GM18499 (cell line): Measurements from ENCODE around the gene PPA1.
"Not testable (repeated sequence)": the region's sequence is repeated elsewhere in the genome, so short reads cannot be mapped to it uniquely, and the experiment has no call there.

Source experiments
- ATAC-seq: cut with Tn5 transposase; IDR thresholded peaks from one replicate; pipeline ENCODE4 v1.9.1; 2021; ENCODE audit warnings: moderate number of reproducible peaks; ENCODE audit not compliant: insufficient read depth, unreplicated experiment

PPA1 gene

DNA sequence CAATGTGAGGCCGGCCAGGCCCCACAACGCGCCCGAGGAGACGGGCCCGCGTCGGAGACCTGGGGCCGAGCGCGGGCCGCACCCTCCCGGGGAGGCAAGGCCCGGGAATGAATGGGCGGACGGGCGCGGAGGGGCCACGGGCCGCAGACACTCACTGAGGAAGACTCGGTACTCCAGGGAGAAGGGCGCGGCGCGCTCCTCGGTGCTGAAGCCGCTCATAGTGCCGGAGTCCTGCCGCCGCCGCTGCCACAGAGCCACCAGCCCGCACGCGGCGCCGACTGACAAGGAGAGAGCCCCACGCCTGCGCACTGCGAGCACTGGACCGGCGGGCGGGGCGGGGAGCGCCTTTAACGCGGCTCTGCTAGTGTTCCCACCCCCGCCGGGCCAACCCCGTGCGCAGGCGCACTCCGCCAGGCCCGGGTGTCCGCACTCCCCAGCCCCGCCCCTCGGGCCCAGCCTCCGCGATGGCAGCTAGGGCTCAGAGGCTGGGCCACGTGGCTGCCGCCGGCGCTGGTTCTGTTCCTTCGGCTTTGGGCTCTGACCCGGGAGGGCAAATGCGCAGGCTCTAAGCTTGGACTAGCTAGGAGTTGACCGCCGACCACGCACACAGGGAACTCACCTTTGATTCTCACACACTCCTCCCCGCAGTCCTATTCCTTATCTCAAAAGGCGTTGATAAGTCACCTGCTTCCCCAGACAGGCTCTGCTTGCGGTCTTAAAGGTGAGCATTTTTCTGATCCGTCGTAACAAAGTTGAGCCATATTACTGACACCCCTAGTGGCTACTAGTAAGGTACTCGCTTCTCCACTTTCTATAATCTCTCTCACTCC, at the start of gene PPA1:
PPA1 (minus strand) TSS at position 321 of the 830 bp plus-strand sequence; CDS start at position 219, 102 bp downstream.
- ATAC-seq = peak; percentile 53

DNA sequence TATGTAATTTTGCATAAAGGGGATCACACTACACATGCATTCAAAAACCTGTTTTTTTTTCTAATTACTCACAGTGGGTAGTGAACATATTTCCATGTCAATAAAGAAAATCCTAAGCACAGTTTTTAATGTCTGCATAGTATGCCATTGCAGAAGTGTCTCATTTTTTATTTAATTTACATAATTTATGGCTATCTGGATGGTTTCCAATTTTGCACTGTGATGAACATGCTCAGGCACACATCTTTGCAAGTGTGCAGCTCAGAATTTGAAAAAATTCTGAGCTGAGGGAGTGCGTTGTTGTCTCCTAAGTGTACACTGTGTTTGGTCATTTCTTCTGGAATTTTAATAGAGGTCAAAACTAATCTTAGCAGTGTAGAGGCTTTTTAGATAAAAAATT, 48.4 kb upstream of the PPA1 start:
- ATAC-seq = no peak

DNA sequence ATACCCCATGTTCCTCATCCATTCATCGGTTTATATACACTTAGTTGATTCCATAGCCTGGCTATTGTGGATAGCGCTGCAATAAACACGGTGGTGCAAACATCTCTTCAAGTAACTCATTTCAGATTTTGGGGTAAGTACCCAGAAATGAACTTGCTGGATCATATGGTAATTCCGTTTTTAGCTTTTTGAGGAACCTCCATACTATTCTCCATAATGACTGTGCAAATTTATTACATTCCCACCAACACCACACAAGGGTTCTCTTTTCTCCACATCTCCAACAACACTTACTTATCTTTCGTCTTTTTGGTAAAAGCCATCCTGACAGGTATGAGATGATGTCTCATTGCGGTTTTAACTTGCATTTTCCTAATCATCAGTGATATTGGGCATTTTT, 46.9 kb upstream of the PPA1 start:
- no peak for ATAC-seq

DNA sequence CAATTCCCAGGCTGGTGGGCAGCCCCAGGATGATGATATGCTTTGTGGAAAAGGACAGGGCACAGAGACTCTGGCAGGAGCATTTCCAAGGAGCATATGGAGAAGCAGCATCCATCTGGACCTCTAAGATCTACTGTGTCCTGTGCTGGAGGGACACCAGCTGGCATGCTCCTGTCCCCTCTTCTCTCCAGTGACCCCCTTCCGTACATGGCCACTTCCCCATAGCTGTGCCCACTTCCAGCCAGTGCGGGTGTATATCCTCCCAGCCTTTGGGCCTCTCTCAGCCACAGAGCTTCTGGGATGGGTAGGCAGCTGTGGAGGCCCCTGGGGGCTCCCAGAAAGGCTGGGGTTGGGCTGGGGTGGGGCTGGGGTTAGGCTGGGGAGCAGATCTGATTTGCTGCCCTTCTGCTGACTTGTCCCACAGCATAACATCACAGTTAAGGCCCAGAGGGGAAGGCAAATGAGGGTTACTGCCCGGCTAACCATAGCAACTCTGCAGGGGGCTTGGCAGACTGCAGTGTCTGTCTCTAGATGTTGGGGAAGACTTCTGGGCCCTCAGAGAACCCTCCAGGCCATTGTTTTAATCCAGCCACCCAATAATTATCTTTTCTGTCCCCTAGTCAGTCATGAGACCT, 44.3 kb upstream of the PPA1 start:
- ATAC-seq = no peak

DNA sequence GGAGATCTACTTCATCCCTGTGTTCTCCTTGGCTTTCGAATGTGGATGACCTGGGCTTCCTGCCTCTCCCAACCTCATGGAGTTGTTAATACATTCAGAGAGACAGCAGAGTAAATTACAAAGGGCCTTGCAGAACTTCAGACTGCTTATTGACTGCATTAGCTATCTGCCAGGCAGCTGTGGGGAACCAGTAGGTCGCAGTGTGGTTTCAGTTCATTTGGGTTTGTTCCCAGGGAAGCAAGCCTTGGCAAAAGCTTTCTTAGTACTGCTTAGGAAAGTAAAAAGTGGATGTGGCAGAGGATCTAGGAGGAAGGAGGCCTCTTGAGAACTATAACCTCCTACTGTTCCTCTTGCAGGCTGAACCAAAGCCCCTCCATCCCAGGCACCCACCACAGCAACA, 41.4 kb upstream of the PPA1 start:
- no peak for ATAC-seq

DNA sequence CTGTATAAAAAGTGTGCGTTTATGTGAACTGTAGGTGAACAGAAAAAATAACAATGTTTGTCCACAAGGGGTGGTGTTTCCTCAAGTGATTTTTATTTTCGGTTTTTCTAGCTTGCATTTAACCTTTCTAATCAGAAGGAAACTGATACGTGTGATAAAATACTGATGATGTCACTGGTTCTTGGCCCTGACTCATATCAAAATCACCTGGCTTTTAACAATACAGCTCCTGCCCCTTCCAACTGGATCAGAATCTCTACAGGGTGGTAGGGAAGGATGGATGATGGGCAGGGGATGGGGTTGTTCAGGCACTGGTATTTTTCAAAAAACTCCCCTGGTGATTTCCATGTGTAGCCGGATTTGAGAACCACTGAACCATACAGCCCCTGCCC, 39.7 kb upstream of the PPA1 start:
- no peak for ATAC-seq

DNA sequence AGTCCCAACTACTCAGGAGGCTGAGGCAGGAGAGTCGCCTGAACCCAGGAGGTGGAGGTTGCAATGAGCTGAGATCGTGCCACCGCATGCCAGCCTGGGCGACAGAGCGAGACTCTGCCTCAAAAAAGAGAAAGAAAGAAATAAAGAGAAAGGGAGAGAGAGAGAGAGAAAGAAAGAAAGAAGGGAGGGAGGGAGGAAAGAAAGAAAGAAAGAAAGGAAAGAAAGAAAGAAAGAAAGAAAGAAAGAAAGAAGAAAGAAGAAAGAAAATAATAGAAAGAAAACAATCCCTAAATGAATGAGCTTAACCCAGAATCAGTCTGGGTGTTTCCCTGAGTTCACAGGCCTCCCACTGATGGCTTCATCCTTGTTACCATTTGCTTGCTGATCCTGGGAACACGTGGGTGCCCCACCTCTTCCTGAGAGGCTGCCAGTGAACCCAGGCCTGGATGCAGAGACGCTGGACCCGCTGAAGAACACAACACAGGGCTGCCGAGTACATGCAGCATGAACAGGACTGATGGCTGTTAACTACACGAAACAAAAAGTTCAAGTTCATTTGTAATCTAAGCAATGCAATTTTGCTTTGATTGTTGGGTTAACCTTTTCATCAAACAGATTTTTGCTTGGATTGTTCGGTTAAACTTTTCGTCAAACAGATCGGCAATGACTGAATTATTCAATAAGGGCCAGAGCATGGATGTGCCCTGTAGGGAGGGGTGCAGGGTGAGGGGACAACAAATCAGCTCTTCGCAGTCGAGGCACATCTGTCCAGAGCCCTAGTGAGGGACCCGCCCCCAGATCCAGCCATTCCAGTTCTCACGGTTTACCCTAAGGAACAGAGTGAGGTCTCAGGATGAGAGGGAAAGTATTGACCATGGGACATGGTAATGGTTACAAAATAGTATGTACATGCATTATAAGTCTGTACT, 39.0 kb upstream of the PPA1 start:
- no peak for ATAC-seq

DNA sequence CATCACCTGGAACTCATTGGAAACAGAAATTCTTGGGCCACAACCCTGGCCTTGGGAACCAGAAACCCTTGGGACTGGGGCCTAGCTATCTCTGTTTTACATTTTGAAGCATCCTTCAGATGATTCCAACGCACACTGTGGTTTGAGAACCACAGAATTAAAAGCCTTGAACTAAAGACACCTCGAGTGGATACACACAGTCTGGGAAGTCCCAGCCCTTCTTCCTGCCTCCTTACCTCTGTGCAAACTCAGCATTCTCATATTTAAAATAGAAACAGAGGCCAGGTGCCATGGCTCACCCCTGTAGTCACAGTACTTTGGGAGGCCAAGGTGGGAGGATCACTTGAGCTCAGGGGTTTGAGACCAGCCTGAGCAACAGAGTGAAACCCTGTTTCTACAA, 37.7 kb upstream of the PPA1 start:
- ATAC-seq = no peak

DNA sequence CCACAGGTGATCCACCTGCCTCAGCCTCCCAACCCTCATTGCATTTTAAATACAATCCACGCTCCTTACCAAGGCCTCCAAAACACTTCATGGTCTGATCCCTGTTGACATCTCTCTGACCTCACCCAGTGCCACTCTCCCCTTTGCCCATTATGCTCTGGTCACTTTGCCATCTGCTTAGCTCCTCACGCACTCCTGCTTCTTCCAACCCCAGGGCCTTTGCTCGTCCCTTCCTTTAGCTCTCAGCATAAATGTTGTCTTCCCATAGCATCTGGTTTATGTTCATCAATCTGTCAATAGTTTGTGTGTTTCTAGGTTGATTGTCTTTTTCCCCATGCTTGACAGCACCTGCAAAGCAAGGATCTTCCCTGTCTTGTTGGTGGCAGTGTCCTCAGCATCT, 36.5 kb upstream of the PPA1 start:
- no peak for ATAC-seq

DNA sequence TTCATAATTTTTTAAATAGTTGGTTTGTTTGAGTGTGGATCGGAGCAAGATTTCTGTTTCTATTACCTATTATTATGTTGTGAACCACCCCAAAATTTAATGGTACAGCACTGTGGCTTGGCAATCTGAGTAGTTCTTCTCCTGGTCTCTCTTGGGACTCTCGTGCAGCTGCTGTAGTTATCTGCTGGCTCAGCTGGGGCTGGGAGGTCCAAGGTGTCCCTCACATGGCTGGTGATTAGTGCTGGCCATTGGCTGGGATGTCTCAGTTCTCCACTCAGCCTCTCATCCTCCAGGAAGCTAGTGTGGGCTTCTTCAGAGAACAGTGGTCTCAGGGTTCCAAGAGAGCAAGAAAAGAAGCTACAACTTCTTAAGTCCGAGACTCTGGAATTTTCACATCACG, 35.1 kb upstream of the PPA1 start:
- ATAC-seq = no peak

DNA sequence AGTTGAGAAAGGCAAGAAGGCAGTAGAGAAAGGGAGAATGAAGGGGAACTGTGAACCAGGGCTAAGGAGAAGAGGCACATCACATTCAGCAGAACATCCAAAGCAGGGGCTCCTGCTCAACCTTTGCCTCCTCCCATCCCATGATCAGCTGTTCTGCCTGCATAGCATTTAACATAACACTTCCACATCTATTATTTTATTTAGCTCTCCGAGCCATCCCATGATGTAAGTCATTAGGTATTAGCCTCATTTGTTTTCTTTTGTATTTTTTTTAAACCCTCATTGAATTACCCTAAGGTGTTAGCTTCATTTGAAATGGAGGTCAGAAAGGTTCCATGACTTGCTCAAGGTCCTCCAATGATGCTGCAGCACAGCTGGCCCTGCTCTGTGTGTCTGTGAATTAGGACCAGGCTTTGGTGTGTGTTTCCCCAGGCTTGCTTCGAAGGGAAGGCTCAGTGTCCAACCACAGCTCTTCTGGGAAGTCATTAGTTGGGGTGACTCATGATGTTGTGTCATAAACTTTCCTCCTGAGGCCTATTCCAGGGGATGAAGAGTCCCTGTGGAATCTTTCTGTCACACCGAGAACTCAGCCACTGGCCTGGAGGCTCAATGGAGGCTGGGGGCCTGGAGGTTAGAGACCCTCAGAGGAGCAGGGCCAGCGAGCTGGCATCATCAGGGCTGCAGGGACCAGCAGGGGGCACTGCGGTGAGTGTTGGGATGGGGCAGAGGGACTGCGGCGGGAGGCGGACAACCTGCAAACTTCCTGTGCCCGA, 34.1 kb upstream of the PPA1 start:
- no peak for ATAC-seq

DNA sequence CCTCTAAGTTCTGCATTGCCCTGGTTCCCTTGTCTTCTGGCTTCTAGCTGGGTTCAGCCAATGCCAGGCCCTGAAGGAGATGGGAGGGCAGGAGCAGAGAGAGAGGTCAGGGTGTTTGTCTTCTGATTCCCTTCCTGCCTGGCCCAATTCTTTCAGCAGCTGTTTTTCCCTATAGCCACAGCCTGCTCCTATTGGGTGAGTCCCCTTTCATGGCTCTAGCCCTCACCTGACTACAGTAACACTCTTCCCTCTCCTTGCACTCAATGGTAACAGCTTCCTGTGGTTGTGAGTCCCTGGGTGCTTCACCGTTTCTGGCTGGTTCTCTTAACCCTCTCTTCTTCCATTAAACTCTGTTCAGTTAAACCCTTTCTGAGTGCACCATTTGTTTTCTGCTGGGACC, 33.5 kb upstream of the PPA1 start:
- ATAC-seq = no peak

DNA sequence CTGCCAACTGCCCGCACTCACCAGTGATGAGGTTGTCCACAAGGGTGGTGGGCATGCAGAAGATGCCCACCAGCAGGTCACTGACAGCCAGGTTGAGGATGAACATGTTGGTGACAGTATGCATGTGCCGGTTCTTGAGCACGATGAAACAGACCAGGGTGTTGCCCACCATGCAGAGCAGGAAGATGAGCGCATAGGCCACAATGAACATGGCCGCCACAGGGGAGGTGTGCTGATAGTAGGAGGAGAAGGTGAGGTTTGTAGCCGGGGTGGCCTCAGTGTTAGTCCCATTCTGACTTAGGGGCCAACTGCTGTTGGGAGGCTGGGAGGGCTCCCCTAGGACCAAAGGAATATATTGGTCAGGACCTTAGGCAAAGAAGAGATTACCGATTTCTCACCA, 32.8 kb upstream of the PPA1 start:
- ATAC-seq = no peak

DNA sequence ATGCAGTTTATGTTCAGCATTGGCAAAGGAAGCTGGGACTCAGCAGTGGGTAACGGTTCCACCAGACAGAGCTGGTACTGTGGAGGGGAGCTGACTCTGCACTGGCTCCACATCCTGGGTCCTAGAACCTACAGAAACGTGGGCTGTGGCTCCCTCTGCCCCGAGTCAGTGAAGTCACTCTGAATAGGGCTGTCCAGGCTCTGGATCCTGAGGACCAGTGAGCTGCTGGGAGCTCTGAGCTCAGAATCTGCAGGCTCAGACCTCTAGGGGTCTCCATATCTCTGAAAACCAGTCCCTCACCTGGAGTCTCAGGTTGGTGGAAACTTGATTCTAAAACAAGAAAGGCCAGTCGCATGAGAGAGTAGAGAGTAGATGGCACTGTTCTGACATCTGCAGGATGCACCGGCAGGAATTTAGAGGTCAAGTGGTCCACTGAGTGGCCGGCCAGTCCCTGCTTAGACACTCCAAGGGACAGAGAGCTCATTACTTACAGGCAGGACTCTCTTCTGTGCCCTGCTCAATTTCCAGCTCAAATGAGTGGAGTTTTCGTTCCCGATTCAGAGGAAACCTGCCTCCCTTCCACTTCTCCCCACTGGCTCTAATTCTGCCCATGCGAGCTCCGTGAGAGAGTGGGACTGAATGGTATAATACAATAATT, 31.9 kb upstream of the PPA1 start:
- no peak for ATAC-seq

DNA sequence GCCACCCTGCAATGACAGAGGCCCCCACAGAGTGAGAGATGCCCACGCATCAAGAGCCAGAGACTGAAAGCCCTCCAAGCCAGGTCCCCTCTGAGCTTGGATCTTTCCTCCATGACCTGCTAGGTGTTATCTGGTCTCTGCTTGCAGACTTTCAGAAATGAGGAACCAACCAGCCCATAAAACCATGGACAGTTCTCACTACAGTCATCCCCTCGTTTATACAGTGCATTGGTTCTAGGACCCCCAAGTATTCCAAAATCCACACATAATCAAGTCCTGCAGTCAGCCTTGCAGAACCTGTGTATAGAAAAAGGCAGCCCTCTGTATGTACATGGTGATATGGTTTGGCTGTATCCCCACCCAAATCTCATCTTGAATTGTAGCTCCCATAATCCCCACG, 27.5 kb upstream of the PPA1 start:
- ATAC-seq = no peak

DNA sequence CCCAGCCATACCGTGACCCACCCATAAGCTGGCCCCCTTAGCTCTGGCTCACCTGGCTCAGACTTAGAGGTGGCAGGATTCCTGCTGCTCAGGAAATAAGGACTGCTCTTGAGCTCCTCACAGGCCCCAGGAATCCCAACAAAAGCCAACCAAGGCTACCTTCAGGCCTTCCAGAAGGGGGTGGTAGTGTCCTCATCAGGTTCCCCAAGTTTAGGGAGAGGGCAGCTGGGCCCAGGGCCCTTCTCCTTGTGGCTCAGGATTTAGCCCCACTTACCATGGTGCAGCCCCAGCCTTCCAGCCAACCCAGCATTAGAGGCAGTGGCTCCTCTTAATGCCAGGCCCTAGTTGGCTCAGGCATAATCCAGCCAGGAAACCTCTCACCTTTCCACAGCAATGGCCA, 27.0 kb upstream of the PPA1 start:
- no peak for ATAC-seq

DNA sequence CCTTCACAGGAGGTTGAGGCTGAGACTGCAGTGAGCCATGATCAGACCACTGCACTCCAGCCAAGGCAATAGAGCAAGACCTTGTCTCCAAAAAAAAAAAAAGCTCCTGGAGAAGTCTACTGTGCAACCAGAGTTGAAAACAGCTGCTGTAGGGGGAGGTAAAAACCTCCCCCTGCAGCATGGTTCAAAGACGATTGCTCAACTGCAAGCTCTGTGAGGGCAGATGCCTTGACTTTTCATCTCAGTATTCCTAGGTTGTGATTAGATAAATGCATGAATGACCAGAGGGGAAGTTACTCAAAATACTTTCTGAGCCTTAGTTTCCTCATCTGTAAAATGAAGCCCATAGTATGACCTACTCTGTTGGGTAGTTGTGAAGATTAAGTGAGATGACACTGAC, 25.0 kb upstream of the PPA1 start:
- ATAC-seq = no peak

DNA sequence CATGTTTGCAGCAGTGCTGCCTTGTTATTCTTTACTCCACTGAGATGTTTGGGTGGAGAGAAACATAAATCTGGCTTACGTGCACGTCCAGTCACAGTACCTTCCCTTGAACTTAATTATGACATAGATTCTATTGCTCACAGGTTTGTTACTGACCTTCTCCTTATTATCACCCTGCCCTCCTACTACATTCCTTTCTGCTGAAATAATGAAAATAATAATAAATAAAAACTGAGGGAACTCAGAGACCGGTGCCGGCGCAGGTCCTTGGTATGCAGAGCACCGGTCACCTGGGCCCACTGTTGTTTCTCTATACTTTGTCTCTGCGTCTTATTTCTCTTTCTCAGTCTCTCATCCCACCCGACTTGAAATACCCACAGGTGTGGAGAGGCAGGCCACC, 24.6 kb upstream of the PPA1 start:
- not testable (repeated sequence) for ATAC-seq

DNA sequence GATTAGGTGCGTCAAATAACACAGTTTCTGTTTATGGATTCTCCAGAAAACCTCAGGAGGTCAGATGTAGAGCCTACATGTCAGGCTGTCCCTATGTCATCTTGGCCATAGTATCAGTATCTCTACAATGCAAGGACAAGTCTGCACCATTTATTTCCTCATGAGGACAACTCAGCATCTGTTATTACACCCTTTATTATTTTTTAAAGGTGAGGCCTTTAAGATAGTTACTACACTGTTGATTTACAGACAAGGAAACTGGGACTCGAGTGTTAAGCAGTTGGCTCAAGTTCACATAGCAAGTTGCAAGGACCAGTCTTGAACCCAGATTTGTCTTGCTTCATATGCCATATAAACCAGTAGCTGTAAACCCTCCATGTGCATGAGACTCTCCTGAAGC, 23.2 kb upstream of the PPA1 start:
- ATAC-seq = no peak
